ENCODE measurements around the gene UPK1A. TPM values are rescaled to one million over a fixed set of nuclear protein-coding genes. Genes with fewer than 3 reads are reported as not detected.

UPK1A gene
- total and polyA plus RNA-seq, 9 of the 15 experiments (the other 6 are each of a cell fraction or from before 2014, with no cell fraction given) = 0.06 to 0.13 TPM; not detected in 7

DNA sequence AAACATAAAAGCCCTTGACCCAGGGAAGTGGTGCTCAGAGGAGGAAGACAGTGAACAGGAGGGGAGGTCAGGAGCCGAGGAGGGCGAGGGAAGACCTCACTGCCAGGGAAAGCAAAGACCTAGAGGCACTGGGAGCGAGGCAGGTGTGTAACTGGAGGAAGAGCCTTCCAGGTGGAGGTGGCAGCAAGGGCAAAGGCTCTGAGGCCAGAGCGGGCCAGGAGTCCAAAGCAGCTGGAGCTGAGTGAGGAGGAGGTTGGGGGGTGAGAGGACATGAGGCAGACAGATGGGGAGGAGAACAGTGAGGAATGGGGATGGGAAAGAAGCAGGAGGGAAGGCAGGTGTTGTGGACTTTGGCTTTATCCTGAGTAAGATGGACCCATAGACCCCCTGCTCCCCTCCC lies 3.7 kb downstream of the UPK1A start:
- H3K27ac ChIP-seq (ENCODE audit: extremely low read depth, low read depth, low read length) = no peak overlapping the region
- H3K36me3 ChIP-seq (ENCODE audit: control insufficient read depth, insufficient read depth, low read length) = no peaks in the 10 kb centered on the region
- H3K4me3 ChIP-seq = no peak overlapping the region
- no peaks in the 10 kb centered on the region for H3K9me1 ChIP-seq (ENCODE audit: control insufficient read depth, insufficient read depth, low read length)
- in situ Hi-C loops (cut with MboI) (no loop called here), intact Hi-C loops (cut with micrococcal nuclease) (no loop called here)
- H3K4me1 ChIP-seq (replicated peaks in 1 of 2; ENCODE audit: control insufficient read depth in 2 of 2, insufficient read depth in 2 of 2, low read length in 2 of 2) = peaks cover 10 to 28% of the 10 kb centered on the region in 2 experiments; a peak in 4 of 5 replicates
- H2AFZ ChIP-seq (ENCODE audit: low read depth, low read length) = no peak overlapping the region
- no peak for DNase-seq (ENCODE audit: extremely low read depth in 1 of 4, low spot score in 3 of 4)
- 17% methylated on average over 4 of the region's 4 CpGs for WGBS (ENCODE audit: insufficient coverage, low coverage, missing lambda C conversion rate)
- no peak overlapping the region for H3K9ac ChIP-seq (ENCODE audit: insufficient read depth in 1 of 2, low read depth in 2 of 2, low read length in 2 of 2)
- no peak for TF ChIP-seq EZH2 (IDR thresholded peaks at IDR 0.05; ENCODE audit: borderline replicate concordance, low read depth, low read length)
- TF ChIP-seq SMAD2 (IDR thresholded peaks at IDR 0.05; ENCODE audit: low read depth, low read length) = no peak
- no peak for TF ChIP-seq CHD7 (IDR thresholded peaks at IDR 0.05; ENCODE audit: low read depth, low read length)
- TF ChIP-seq SAFB (IDR thresholded peaks at IDR 0.05; ENCODE audit: borderline replicate concordance, low read depth, low read length) = no peak
- TF ChIP-seq CBX1 (IDR thresholded peaks at IDR 0.05; ENCODE audit: low read depth) = no peak
- no peak for TF ChIP-seq ZNF212 (CRISPR knock-in tag; IDR thresholded peaks at IDR 0.05)
- TF ChIP-seq YBX1 (IDR thresholded peaks at IDR 0.05) = no peak
- no peak for TF ChIP-seq POLR2G (IDR thresholded peaks at IDR 0.05; ENCODE audit: low read depth, low read length)
- no peak for TF ChIP-seq LEF1 (IDR thresholded peaks at IDR 0.05)
- TF ChIP-seq, protein P1, sequence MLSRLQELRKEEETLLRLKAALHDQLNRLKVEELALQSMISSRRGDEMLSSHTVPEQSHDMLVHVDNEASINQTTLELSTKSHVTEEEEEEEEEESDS (CRISPR knock-in tag; IDR thresholded peaks at IDR 0.05) = no peak
- TF ChIP-seq JUNB (CRISPR knock-in tag; conservative IDR thresholded peaks at IDR 0.05) = no peak
- no peak for TF ChIP-seq ZNF707 (CRISPR knock-in tag; conservative IDR thresholded peaks at IDR 0.05)
- TF ChIP-seq RFX5 (IDR thresholded peaks at IDR 0.05; ENCODE audit: low read depth, low read length) = no peak
- H3K27me3 ChIP-seq (ENCODE audit: control insufficient read depth in 2 of 2, insufficient read depth in 2 of 2, low read length in 2 of 2) = peaks cover 16 to 29% of the 10 kb centered on the region in 2 experiments; a peak in 4 of 5 replicates
- no peak for FAIRE-seq
- no peak overlapping the region for H3K4me2 ChIP-seq (ENCODE audit: insufficient read depth, low read length)
- H3K9me3 ChIP-seq (replicated peaks; ENCODE audit: control insufficient read depth, insufficient read depth, low read depth, low read length) = no peaks in the 10 kb centered on the region
- ATAC-seq = no peak
- CTCF ChIA-PET (ENCODE audit: low intra/inter-chr PET ratio) = no interaction called here
- no peaks in the 10 kb centered on the region for H3K79me2 ChIP-seq (ENCODE audit: control insufficient read depth, insufficient read depth, low read length)
- no TSS peak for BruUV-seq (replicated peaks)
- H4K20me1 ChIP-seq (replicated peaks; ENCODE audit: control insufficient read depth, insufficient read depth, low read length) = no peaks in the 10 kb centered on the region
- POLR2A ChIA-PET = interaction anchor here (1.0 to 1.5 kb wide), 3 partner anchors 9 to 115 kb away, joined by 3 to 8 read pairs (median 4); no protein-coding TSS in a partner anchor

Data from K562 (cell line).